ENCODE data around the gene DCP1A.

DNA sequence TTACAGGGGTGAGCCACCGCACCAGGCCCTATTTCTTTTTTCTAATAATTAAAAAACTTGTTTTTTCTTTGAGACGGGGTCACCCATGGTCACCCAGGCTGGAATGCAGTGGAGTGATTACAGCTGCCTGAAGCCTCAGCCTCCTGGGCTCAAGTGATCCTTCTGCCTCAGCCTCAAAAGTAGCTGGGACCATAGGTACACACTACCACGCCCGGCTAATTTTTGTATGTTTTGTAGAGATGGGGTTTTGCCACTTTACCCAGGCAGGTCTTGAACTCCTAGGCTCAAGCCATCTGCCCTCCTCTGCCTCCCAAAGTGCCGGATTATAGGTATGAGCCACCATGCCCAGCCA is 90.7 kb downstream of the DCP1A start:
- TF ChIP-seq, protein P1, sequence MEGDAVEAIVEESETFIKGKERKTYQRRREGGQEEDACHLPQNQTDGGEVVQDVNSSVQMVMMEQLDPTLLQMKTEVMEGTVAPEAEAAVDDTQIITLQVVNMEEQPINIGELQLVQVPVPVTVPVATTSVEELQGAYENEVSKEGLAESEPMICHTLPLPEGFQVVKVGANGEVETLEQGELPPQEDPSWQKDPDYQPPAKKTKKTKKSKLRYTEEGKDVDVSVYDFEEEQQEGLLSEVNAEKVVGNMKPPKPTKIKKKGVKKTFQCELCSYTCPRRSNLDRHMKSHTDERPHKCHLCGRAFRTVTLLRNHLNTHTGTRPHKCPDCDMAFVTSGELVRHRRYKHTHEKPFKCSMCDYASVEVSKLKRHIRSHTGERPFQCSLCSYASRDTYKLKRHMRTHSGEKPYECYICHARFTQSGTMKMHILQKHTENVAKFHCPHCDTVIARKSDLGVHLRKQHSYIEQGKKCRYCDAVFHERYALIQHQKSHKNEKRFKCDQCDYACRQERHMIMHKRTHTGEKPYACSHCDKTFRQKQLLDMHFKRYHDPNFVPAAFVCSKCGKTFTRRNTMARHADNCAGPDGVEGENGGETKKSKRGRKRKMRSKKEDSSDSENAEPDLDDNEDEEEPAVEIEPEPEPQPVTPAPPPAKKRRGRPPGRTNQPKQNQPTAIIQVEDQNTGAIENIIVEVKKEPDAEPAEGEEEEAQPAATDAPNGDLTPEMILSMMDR (IDR thresholded peaks at IDR 0.05; ENCODE audit: low read length): no peak
- no peak for TF ChIP-seq EZH2 (IDR thresholded peaks at IDR 0.05; ENCODE audit: borderline replicate concordance, low read length)

Data from OCI-LY1 (cell line).